ENCODE results near the gene TMEM202. TPM values are rescaled to one million over a fixed set of nuclear protein-coding genes. Genes with fewer than 3 reads are reported as not detected.
"Not testable (repeated sequence)": the region's sequence is repeated elsewhere in the genome, so short reads cannot be mapped to it uniquely, and the experiment has no call there.

Gene TMEM202
- total RNA-seq, 2 experiments from 2014 or later, result not detected

DNA sequence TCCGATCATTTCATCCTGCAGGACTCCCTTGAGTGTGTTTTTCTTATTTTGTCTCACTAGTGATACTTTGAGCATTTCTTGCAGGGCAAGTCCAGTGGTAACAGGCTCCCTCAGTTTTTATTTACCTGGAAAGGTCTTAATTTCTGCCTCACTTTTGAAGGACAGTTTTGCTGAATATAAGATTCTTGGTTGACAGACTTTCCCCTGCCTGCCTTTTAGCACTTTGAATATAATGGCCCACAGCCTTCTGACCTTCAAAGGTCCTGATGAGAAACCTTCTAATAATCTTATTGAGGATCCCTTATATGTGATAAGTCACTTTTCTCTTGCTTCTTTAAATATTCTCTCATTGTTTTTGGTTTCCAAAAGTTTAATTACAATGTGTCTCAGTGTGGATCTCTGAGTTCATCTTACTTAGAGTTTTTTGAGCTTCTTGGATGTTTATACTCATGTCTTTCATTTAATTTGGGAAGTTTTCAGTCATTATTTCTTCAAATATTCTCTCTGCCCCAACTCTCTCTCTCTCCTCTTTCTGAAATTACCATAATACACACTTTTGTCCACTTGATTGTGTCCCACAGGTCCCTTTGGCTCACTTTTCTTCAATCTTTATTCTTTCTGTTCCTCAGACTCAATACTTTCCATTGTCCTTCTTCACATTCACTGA is 39.7 kb downstream of the TMEM202 start:
- no peak for ATAC-seq
- Mint-ChIP-seq H3K4me1 (no peaks in the 10 kb centered on the region), H3K27me3 (peaks cover 21% of the 10 kb centered on the region), H3K4me3 (no peak overlapping the region), H3K36me3 (ENCODE audit: low read depth) (peaks cover 7% of the 10 kb centered on the region), H3K27ac (no peak overlapping the region), H3K9me3 (ENCODE audit: low read depth) (peaks cover 10% of the 10 kb centered on the region)
- intact Hi-C loops (cut with DNase I, micrococcal nuclease), result no loop called here
- ChIA-PET CTCF (no interaction called here), POLR2A (no interaction called here)
- no peak for DNase-seq

DNA sequence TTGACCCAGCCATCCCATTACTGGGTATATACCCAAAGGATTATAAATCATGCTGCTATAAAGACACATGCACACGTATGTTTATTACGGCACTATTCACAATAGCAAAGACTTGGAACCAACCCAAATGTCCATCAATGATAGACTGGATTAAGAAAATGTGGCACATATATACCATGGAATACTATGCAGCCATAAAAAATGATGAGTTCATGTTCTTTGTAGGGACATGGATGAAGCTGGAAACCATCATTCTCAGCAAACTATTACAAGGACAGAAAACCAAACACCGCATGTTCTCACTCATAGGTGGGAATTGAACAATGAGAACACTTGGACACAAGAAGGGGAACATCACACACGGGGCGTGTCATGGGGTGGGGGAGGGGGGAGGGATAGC is 44.7 kb downstream of the TMEM202 start:
- H3K27me3 Mint-ChIP-seq; H3K9me3 Mint-ChIP-seq (ENCODE audit: low read depth); H3K4me1 Mint-ChIP-seq; H3K27ac Mint-ChIP-seq; intact Hi-C loops (cut with DNase I, micrococcal nuclease); ATAC-seq; H3K4me3 Mint-ChIP-seq; POLR2A ChIA-PET; DNase-seq; H3K36me3 Mint-ChIP-seq (ENCODE audit: low read depth): not testable (repeated sequence)
- CTCF ChIA-PET, result interaction anchor here (0.7 kb wide), 1 partner anchor 82 kb away, joined by 3 read pairs; no protein-coding TSS in a partner anchor

DNA sequence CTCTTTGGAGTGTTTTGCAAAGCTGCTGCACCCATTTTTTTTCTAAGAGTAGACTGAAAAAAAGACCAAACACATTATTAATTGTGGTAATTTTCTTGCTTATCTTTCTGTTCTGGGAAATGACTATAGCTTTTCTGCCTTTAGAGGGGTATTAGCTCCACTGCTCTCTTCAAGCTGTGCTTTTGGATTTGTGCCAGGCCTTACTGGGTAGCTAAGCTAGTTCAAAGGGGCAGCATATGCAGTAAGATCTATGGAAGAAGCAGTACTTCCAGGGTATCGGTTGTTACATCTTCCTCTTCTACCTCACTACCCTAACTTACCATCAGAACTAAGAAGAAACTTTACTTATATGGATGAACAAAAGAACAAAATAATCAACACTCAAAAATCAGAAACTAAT is 47.3 kb downstream of the TMEM202 start:
- Mint-ChIP-seq H3K27ac (no peak overlapping the region), H3K4me3 (no peak overlapping the region), H3K36me3 (ENCODE audit: low read depth) (no peaks in the 10 kb centered on the region), H3K4me1 (no peaks in the 10 kb centered on the region), H3K9me3 (ENCODE audit: low read depth) (no peaks in the 10 kb centered on the region), H3K27me3 (peaks cover 3% of the 10 kb centered on the region)
- DNase-seq (no peak), ATAC-seq (no peak)
- CTCF ChIA-PET, result interaction anchor here (0.5 to 1.3 kb wide), 3 partner anchors 10 to 138 kb away, joined by 3 read pairs; no protein-coding TSS in a partner anchor
- intact Hi-C loops (cut with DNase I, micrococcal nuclease), result no loop called here
- POLR2A ChIA-PET, result interaction anchor here (0.9 kb wide), 1 partner anchor 60 kb away, joined by 3 read pairs; no protein-coding TSS in a partner anchor

DNA sequence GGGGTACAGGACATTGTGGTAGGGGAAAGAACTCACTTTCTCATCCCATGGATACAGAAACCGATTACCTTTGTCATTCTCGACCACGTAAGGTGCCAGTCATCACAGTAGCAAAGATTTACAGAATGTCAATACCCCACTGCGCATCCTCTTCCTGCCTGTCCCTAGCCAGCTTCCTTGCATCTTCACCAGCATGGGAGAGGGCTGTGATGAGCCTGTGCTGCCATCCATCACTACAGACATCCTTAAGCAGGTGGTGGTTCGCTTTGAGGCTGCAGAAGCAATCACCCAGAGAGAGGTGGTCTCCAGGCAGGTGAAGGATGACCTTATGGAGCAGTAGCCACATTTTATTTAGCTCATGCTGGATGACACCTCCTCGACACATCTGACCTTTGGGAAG is 52.7 kb downstream of the TMEM202 start:
- ATAC-seq, result no peak

DNA sequence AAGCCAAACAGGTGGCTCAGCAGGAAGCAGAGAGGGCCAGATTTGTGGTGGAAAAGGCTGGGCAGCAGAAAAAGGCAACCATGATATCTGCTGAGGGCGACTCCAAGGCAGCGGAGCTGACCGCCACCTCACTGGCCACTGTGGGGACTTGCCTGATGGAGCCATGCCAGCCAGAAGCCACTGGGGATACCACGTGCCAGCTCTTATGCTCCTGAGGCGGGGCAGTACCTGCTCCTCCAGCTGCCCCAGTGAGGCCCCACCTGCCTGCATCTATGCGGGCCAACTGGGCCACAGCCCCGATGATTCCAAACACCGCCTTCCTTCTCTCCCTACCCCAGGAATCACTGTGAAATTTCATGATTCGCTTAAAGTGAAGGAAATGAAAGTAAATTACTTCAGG is 53.1 kb downstream of the TMEM202 start:
- Mint-ChIP-seq H3K27ac (no peak overlapping the region), H3K9me3 (ENCODE audit: low read depth) (no peaks in the 10 kb centered on the region), H3K27me3 (peaks cover under 1% of the 10 kb centered on the region), H3K36me3 (ENCODE audit: low read depth) (no peaks in the 10 kb centered on the region), H3K4me1 (no peaks in the 10 kb centered on the region), H3K4me3 (no peak overlapping the region)
- ChIA-PET CTCF (interaction anchor here (0.7 to 0.8 kb wide), 2 partner anchors 8 to 227 kb away, joined by 3 read pairs; no protein-coding TSS in a partner anchor), POLR2A (no interaction called here)
- no peak for DNase-seq
- intact Hi-C loops (cut with DNase I, micrococcal nuclease), result loop anchor here in 1 of 2 experiments (10.0 kb wide), 1 partner anchor 54 kb away; no protein-coding TSS in a partner anchor
- no peak for ATAC-seq

More for the DNA sequence above, 52.7 kb downstream of the TMEM202 start:
- no peak overlapping the region for H3K4me3 Mint-ChIP-seq
- H3K4me1 Mint-ChIP-seq, result no peaks in the 10 kb centered on the region
- ChIA-PET POLR2A (no interaction called here), CTCF (interaction anchor here (0.7 to 0.8 kb wide), 2 partner anchors 9 to 80 kb away, joined by 3 to 4 read pairs; no protein-coding TSS in a partner anchor)
- intact Hi-C loops (cut with DNase I, micrococcal nuclease), result loop anchor here in 1 of 2 experiments (10.0 kb wide), 1 partner anchor 54 kb away; no protein-coding TSS in a partner anchor
- no peaks in the 10 kb centered on the region for H3K36me3 Mint-ChIP-seq (ENCODE audit: low read depth)
- H3K27me3 Mint-ChIP-seq, result no peaks in the 10 kb centered on the region
- no peaks in the 10 kb centered on the region for H3K9me3 Mint-ChIP-seq (ENCODE audit: low read depth)
- no peak overlapping the region for H3K27ac Mint-ChIP-seq
- no peak for DNase-seq

DNA sequence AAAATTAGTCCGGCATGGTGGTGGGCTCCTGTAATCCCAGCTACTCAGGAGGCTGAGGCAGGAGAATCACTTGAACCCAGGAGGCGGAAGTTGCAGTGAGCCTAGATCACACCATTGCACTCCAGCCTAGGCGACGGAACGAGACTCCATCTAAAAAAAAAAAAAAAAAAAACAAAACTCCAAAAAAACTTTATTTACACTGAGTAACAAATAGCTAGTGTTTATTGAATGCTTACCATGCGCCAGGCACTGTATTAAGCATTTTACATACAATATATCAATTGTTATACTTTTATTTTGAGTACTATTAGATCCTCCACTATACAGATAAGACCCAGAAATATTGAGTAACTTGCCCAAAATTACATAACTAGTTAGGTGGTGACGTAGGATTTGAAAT is 58.6 kb downstream of the TMEM202 start:
- H3K27me3 Mint-ChIP-seq, result peaks cover 2% of the 10 kb centered on the region
- DNase-seq, result no peak
- ChIA-PET POLR2A (no interaction called here), CTCF (interaction anchor here (0.6 kb wide), 2 partner anchors 8 to 1446 kb away, joined by 3 read pairs; no protein-coding TSS in a partner anchor)
- no peak overlapping the region for H3K27ac Mint-ChIP-seq
- intact Hi-C loops (cut with DNase I, micrococcal nuclease), result loop anchor here in 1 of 2 experiments (10.0 kb wide), 1 partner anchor 48 kb away; no protein-coding TSS in a partner anchor
- H3K4me3 Mint-ChIP-seq, result no peak overlapping the region
- no peaks in the 10 kb centered on the region for H3K9me3 Mint-ChIP-seq (ENCODE audit: low read depth)
- H3K4me1 Mint-ChIP-seq, result peaks cover 4% of the 10 kb centered on the region
- ATAC-seq, result no peak
- no peaks in the 10 kb centered on the region for H3K36me3 Mint-ChIP-seq (ENCODE audit: low read depth)

Other genes starting within 250 kb of the TMEM202 start
- gene GRAMD2A, start 200.5 kb upstream of the TMEM202 start, total RNA-seq, result under 1 TPM in 1 of 2 experiments, not detected in 1; 0.11 TPM
- 1,000 to 10,000 TPM; 2,479 to 3,112 TPM for gene PKM, start 167.1 kb upstream of the TMEM202 start, total RNA-seq
- gene PARP6, start 125.8 kb upstream of the TMEM202 start, total RNA-seq, result 10 to 100 TPM; 41.4 to 58.2 TPM
- gene CELF6, start 78.1 kb upstream of the TMEM202 start, total RNA-seq, result under 1 TPM; 0.37 to 0.40 TPM
- 10 to 100 TPM; 38.8 to 54.2 TPM for gene HEXA, start 22.3 kb upstream of the TMEM202 start, total RNA-seq
- gene ARIH1, start 76.0 kb downstream of the TMEM202 start, total RNA-seq, result 100 to 1,000 TPM; 177 to 195 TPM

All from activated CD4-positive, alpha-beta T cell treated with anti-CD3 and anti-CD28 coated beads for 36 hours (primary cell).